HG03558 (cell line): ENCODE results near the gene CDCA4.

ENCODE experiments used
- ATAC-seq: cut with Tn5 transposase; IDR thresholded peaks from one replicate; pipeline ENCODE4 v1.9.1; 2021; ENCODE audit warnings: moderate number of reproducible peaks; ENCODE audit not compliant: unreplicated experiment; ENCODE audit errors: extremely low read depth

The CDCA4 gene

DNA sequence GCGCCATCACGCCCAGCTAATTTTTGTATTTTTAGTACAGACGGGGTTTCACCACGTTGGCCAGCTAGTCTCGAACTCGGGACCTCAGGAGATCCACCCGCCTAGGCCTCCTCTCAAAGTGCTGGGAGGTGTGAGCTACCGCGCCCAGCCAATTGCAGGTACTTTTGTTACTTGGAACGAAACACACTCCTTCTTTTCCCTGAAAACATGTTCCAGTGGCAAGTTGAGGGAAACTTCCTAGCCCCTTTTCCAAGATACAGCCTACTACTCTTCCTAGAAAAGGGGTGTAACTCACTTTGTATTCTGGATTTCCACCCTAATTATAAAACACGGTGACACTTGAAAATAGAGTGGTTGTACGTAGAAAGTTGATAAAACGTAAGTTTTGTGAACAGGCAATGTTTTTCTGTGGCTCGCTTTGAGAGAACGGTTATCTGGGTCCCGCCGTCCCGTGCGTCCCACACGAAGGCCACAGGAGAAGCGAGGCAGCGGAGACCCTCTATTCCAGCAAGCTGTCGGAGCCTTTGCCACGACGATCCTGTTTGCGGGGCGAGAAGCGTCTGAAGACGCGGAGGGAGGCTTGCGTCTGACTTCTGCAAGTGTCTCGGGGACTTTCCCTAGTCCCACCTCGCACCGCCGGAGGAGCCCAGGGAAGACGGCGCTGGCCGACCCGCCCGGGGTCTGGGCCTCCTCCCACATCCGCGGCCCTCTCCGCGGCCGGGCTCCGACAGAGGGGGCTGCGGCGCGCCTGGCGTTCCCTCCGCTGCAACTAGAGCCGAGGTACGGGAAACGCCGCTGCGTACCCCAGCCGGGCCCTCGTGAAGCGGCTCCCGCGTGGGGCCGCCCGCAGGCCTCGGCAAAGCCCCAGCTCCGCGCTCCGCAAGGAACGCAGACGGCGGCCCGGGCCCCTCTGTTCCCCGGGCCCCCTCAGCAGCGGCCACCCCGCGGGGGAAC is 745 bp downstream of the CDCA4 start:
- no peak for ATAC-seq

GRCh38 chr14:105018414-105018813 is 2.5 kb downstream of the CDCA4 start:
- no peak for ATAC-seq

DNA sequence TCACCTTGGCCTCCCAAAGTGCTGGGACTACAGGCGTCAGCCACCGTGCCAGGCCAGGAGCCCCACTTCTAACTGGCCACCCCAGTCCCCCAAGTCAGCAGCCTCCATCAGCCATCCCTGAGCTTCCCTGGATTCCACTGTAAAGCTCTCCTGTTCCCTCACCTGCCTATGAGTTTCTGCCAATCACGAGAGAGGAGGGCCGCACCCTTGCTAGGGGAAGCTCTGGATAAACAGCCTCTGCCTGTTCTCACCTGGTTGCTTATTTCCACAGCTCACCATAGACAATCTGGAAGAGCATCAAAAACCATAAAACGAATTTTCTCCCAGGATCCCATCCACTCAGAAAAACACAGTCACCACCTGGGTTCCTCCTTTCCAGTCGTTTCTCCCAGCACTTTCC is 5.0 kb downstream of the CDCA4 start:
- no peak for ATAC-seq

DNA sequence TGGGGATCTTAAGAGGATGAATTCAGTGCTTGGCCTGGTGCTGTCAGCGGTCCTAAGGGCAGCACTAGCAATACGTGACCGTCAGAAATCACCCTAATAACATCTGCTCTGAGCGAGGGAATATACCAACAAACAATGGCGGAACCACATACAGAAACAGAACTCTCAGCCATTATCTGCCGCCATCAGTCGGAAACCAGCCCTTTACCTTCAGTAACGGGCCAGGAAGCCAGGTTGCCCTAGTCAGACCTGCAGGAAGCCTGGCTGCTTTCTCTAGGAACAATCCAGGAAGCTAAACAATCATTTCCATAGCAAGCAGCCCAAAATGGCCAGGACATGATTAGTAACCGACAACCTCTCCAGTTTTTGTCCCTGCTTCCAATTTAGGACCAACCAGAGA is 5.6 kb downstream of the CDCA4 start:
- ATAC-seq, result no peak

GRCh38 chr14:105014631-105015030 is 6.3 kb downstream of the CDCA4 start:
- ATAC-seq, result no peak

DNA sequence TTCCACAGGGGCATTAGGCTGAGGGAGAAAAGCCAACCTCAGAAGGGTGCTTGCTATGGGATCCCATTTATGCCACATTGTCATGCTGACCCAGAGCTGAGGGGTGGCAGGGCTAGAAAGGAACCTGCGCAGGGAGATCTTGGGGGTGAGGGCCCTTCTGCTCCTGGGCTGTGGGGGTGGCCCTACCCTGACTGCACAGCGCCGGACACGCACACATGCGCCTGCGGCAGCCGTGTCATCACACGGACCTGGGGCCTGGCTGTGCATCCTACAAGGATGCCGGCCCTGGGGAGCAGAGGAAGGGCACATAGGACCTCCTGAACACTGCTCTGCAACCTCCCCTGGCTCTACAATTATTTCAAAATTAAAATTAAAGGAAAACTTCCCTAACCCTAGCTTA is 6.9 kb downstream of the CDCA4 start:
- no peak for ATAC-seq

- no peak for ATAC-seq
Observed at GRCh38 chr14:105013150-105013785, 7.6 kb downstream of the CDCA4 start.

DNA sequence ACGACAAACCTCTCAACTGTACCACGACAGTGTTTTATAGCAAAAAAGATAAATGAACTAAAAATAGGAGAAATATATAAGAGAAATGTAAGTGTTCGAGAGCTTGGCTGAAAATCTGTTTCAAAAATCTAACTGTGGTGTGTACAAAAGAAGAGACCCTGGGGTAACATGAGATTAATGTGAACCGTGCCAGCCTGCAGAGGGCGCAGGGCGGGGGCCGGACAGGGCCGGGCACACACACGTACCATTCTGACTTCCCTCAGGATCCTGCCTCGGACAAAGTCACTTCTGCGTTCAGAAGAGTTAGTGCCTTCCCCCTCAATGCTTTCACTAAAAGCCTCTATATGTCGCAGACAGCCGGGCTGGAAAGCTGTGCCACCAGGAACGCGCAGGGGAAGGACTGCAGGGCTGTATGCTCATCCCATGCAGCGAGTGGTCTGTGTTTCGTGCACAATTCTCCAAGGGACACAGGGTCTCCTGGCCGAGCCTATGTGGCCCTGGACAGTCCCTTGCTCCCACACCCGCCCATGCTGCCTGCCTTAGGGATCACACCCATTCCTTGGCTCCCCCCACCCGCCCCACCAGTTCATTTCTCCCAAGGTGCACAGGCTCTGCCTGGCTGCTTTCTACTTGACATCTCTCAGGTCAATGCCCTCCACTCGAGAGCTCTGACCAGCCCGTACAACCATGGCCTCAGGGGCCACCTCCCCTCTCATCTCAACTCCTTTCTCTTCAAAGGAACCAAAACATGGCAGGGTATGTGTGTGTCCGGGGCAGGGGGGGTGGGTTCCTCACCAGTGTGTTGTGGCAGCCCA is 8.5 kb downstream of the CDCA4 start:
- no peak for ATAC-seq

DNA sequence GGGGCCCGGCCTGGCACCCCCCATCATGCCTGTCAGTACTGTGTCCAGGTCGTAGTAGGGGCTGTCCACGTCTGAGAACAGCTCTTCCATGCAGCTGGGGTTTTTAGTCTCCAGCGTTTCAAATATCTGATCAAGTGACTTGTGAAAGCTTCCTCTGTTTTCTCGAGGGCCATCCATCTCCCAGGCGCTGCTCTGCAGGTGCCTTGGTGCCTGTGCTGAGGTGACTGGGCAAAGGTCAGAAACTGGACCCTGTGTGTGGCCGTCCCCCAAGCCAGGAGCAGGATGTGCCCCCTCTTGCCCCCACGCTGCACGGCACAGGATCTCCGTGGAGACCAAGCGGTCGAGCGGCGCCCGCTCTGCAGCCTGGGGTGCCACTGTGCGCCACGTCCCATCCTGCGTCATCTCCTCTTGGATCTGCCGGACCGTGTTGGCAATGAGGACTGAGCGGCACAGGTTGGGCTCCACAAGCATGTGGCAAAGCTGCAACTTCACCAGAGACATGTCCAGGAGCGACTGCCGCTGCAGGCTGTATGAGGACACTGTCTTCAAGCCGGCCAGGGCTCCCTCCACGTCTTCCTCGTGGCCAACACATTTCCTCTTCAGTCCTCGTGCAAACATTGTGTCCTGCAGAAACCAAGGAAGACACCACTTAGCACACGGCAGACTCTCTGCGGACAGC is 9.4 kb downstream of the CDCA4 start:
- no peak for ATAC-seq

DNA sequence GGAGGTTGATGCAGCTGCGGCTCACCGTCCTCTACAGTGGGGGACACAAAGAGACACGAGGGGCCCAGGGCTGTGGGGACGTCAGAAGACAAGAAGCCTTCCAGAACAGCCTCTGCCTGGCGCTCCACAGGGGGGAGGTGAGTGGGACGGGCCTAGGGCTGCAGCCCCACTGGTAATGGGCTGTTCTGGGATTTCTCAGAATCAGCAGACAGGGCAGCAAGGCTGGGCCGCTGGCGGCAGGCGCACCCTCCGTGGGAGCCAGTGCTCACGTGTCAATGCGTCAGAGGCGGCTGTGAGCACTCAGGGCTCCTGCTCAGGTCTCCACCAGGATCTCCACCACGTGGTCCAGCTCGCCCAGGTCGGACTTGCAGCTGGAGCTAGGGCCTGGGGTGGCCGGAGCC is 10.0 kb downstream of the CDCA4 start:
- no peak for ATAC-seq

DNA sequence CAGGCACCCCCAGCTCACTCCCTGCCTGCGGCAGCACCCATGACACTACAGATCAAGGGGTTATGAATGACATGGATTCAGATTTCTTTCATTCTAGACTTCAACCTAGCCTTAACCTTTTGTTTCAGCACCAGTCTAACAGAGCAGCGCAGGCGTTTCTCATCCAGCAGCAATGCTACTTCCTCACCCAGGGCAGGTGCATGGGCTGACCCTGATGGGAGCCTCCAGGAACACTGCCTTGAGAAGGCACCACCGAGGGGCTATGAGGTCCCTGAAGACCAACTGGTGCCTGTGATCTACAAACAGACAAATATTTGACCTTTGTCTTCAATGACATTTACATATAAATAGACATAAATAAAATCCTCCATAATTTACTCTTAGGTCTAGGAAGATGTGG is 10.8 kb downstream of the CDCA4 start:
- no peak for ATAC-seq

DNA sequence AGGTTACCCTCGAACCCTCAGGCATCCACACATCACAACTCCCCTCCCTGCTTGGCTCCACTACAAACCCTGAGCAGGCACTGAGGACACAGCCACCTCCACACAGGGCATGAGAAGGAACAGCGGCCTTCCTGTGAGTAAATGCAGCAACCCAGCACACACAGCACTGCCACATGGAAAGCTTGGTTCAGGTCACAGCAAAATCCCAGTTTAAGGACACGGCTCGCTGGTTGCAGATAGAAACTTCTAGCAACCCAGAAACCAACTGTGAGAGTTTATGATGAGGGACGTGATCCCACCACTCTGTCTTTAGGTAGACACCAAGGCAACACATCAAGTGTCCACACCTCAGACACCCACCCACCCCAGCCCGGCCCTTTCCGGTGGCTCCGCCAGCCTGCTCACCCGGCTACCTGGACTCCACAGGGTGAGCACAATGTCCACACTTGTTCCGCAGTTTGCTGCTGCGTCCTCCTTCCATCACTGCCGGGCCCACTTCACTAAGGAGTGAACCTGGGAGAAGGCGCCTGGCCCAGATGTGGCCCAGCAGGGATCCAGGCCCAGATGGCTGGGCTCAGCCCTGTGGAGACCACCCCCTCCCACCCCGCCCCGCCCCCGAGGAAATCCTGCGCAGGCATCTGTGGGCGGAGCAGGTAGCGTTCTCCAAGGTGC is 13.2 kb downstream of the CDCA4 start:
- no peak for ATAC-seq

GRCh38 chr14:105006831-105007592 is 13.9 kb downstream of the CDCA4 start:
- no peak for ATAC-seq

DNA sequence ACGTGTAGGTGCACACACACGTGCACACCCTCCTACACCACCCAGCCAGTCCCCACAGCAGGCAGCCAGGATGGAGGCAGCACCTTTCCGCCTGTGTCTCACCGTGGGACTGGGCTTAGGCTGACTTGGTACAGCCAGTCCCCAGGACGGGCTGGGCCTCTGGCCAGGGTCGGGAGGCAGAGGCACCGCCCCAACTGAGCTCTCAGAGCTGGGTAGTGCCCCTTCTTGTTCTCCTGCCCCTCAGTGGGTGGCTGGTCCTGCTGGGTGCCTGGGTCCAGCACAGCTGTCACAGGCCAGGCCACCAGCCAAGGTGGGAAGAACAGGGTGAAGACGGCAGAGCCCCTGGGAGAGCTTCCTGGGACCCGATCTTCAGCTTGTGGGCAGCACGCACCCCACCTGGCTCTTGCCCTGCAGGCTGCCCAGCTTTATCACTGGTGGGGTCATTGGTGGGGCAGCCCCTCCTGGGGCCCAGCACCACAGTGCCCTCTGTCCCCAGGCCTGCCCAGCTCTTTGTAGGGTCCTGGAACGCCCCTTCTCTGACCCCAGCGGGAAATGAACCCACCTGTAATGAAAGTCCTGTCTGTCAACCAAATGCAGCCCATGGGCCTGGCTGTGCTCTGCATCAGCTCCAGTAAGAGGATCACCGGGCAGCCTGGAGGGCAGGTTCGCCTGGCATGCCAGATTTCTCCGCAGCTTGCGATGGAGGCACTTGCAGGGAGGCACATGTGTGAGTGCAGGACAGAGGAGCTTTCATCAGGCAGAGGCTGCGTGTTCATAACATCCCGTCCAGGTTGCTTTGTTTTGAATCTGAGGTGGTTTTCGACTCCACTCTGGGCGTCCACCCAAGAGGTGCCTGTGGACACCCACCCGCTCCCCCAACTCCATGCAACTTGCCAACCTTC is 14.7 kb downstream of the CDCA4 start:
- ATAC-seq, result no peak

DNA sequence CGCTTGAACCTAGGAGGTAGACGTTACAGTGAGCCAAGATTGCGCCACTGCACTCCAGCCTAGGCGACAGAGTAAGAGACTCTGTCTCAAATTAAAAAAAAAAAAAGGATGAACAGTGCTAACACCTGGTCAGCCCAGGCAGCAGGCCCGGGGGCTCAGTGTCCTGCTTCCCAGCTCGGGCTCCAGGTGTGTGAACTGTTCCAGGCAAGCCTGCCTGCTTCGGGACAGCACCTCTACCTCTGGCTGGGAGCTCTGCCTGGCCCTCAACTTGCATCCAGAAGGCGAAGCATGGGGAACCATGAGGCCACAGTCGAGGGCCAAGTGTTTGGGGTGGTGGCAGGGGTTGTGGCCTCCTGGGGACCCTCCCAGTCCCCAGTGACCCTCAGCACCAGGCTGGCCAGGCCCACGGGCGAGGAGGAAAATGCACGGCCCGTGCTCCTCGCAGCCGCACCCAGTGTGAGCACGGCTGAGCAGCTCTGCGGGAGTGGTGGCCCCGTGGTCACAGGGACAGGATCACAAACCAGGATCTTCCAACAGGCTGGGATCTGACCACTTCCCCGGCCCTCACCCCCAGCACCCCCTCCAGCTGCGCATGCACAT is 15.5 kb downstream of the CDCA4 start:
- ATAC-seq, result no peak

- ATAC-seq, result no peak
Observed at GRCh38 chr14:104999361-104999760, 21.5 kb downstream of the CDCA4 start.

DNA sequence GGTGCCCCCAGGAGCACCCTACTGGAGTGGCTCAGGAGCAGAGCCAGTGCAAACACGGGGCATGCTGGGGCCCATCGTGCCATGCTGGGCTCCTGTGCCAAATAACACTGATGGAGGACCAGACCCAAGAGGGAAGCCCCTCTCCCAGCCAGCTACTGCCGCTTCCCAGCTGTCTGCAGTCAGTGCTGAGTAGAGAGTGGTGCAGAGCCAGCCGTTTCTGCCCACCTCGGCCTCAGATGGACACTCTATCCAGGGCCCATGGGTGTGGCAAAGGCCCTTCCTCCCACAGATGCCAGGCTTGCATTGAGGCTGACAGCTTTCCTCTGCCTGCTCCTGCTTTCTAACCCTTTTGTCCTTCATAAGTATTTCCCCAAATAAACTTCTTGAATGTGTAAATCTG is 22.1 kb downstream of the CDCA4 start:
- ATAC-seq, result no peak

DNA sequence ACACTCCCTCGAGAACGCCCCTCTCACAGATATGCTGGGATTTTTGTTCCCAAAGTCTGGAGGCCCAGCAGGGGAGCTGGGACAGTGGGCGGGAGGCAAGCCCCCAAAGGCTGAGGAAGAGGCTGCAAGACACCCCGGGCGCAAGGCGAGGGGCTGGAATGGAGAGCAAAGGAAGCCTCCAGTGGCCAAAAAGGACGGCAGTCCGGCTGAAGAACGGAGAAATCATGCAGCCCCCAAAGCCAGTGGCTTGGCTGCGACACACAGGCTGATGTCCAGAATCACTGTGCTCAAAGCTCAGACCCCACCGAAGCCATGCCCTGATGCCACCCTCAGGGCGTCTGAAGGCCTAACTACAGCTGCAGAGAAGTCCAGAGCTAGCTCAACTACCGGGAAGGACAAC is 24.4 kb downstream of the CDCA4 start:
- no peak for ATAC-seq
